DMS114 treated with DMSO at 0.1 percent for 48 hours (cell line): ENCODE data around the gene PRPSAP2.
"Not testable (repeated sequence)": the region's sequence is repeated elsewhere in the genome, so short reads cannot be mapped to it uniquely, and the experiment has no call there.

ENCODE experiments used
- DNase-seq: peaks from one replicate; lab custom pipeline; 2025; ENCODE audit not compliant: unreplicated experiment; lab: John Stamatoyannopoulos, UW

The PRPSAP2 gene

DNA sequence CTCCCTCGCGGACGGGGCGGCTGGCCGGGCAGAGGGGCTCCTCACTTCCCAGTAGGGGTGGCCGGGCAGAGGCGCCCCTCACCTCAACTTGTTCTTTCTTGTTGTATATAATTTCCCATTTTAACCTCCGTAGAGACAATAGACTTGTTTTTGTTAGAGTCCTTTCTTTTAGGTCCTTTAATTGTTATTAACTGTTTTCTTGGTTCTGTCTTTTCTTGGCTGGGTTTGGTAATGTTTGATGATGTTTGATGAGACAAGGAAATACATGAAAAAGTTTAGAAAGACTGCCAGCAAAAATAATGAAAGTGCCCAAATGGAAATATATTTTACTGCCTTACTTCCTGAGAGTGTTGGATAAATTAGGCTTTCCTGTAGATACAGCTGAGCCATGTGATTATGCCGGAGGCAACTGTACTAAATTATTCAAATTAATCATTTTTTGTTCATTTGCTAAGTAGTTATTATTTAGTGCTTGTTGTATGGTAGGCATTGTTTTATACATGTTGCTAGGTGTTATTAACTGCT is 30.9 kb downstream of the PRPSAP2 start:
- no peak for DNase-seq

DNA sequence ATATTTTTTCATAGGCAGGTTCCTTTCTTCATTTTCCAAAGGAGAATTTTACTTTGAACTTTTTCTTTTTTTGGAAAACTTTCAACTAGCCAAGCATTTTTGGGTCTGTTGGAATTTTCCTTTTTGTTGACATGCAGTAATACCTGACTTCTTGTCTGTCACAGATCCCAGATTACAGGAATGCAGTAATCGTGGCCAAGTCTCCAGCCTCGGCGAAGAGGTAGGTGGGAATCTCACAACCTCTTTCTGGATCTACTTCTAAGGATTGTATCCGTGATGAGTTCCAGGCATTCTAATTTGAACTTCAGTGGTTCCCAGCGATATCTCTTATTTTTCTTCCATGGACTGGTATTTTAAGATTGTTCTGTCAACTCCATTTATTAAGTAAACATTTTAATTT is 31.7 kb downstream of the PRPSAP2 start:
- DNase-seq: no peak

DNA sequence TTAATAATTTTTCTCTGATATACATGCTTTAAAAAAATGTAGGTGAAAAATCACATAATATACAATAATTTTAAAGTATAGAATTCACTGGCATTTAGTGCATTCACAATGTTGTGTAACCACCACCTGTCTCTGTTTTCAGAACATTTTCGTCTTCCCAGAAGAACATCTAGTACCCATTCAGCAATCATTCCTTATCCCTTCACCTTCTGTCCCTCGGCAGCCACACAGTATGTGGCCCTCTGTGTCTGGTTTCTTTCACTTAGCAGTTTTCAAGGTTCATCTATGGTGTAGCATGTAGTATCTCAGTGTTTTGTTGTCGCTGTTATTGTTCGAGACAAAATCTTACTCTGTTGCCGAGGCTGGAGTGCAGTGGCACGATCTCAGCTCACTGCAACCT is 33.6 kb downstream of the PRPSAP2 start:
- no peak for DNase-seq

DNA sequence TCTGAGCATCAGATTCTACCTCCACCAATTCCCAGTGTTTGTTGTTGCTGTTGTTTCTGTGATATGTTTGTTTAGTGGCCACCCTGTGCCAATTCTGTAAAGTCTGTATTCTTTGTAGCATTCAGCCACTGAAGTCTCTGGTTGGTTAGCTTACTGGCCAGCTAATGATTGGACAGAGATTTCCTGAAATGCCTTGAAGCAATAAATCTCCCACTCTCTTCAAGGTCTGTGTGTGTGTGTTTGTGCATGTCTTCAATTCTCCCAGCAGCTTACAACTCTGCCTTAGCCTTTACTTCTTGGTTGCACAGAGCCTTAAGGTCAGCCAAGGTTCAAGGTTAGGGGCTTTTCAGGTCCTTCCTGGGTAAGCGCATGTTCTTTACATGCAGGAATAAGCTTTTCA is 38.2 kb downstream of the PRPSAP2 start:
- DNase-seq: no peak

DNA sequence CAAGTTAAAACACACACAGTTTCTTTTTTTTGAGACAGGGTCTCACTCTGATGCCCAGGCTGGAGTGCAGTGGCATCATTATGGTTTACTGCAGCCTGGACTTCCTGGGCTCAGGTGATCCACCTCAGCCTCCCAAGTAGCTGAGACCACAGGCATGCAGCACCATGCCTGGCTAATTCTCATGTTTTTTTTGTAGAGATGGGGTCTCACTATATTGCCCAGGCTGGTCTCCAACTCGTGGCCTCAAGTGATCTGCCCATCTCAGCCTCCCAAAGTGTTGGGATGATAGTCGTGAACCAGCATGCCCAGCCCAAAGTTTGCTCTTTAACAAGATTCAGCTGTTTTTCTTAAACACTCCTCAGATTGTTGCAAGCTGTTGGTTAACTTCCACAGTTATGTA is 39.0 kb downstream of the PRPSAP2 start:
- no peak for DNase-seq

DNA sequence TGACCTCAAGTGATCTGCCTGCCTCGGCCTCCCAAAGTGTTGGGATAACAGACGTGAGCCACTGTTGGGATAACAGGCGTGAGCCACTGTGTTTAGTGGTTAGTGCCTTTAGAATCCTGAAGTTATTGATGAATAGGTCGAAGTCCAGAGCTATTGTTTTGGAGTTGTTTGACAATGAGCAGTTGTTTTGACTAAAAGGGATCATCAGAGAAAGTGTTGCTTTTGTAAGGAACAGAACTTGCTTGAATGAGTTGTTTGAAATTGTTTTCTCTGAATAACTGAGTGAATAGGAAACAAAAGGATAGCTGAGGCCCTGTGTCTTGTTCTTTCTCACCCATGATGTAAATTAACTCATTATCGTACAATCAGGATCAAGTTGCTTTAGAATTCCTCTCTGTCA is 46.6 kb downstream of the PRPSAP2 start:
- DNase-seq: no peak

DNA sequence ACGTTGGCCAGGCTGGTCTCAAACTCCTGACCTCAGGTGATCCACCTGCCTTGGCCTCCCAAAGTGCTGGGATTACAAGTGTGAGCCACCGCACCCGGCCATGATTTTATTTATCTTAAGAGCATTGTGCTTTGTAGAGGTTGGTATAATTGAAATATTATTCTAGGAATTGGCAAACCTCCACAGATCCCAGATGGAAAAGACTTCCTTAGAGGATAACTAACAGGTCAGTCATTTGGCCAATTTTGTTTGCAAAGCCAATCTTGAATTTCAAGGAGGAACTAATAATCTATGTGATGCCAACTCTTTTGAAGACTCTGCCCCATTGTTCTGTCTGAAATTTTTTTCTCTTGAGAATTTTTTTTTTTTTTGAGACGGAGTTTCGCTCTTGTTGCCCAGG is 47.3 kb downstream of the PRPSAP2 start:
- DNase-seq: no peak

DNA sequence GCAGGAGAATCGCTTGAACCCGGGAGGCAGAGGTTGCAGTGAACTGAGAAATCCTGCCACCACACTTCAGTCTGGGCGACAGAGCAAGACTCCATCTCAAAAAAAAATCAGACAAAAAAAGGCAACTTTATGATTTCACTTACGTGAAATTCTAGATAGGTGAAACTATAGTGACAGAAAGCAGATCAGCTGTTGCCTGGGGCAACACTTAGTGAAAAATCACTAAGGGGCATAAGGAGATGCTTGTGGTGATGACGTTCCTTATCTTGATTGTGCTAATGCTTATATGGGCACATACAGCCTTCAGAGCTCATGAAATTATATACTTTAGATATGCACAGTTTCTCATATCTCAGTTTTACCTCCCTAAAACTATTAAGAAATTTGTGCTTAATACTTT is 52.4 kb downstream of the PRPSAP2 start:
- DNase-seq: no peak

DNA sequence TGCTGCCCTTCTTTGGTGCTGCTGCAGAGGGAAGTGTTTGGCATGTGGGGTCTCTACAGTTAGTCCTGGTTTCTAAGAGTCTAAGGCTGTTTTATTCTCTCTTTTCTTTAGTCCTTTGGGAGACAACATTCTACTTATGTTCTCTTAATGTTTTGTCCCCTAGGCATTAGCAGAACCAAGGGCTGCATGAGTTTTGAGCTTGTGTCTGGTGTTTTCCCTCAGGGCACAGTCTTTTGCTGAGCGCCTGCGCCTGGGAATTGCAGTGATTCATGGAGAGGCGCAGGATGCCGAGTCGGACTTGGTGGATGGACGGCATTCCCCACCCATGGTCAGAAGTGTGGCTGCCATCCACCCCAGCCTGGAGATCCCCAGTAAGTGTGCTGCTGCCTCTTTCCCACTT is 53.0 kb downstream of the PRPSAP2 start:
- no peak for DNase-seq

DNA sequence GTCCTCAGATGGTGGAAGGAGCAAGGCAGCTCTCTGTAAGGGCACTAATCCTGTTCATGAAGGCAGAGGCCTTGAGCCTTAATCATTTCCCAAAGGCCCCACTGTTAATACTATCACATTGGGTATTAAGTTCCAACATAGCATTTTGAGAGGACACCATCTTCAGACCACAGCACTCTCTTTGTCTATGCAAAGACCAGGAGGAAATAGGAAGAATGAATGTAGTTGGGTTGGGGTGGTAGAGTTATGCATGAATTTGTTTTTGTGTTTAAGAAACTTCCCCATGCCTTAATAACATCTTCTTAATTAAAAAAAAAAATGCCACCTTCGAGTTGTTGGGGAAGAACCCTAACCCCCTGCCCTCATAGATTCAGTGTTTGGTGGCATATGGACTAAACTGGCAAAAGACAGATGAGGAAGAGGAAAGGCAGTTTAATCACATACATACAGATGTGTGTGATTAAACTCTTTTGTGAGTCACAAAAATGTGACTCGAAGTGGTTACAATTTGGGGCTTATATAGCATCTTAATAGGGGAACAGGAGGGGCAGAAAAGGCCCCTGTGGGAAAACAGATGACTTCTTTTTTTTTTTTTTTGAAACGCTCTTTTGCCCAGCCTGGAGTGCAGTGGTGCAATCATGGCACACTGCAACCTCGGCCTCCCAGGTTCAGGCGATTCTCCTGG is 59.0 kb downstream of the PRPSAP2 start:
- DNase-seq: no peak

DNA sequence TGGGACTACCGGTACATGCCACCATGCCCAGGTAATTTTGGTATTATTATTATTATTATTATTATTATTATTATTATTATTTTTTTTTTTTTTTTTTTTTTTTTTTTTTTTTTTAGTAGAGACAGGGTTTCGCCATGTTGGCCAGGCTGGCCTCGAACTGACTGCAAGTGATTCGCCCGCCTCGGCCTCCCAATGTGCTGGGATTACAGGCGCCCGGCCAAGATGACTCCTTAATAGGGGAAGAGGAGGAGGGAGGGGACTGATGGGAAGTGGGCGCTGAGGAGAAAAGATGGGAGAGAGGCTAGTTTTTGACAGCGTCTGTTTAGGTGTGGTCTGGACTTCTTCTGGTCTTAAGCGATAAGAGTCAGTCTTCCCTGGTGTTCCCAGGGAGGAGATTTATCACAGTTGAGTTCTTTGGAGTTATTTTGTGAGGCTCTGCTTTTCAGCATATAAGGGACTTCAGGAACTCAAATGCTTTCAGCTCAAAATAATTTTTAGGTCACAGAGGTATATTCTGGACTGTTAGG is 59.6 kb downstream of the PRPSAP2 start:
- no peak for DNase-seq

DNA sequence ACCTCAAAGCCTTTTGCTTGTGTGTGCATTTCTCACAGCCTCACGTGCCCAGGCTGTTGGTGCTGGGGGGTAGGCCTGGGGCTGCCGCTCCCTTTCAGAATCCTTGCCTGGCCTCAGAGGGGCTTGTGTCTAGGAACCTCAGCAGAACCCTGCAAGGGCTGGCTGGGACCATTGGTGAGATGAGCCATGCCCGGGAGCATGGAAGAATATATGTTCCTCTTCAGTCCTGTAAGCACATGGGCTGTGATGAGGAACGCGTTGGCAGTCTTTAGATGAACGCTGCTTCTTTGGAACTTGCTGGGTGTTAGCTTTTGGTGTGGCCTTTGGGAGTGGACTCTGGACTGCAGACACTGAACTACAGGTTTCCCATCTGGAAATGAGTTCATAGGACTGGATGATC is 62.0 kb downstream of the PRPSAP2 start:
- no peak for DNase-seq

DNA sequence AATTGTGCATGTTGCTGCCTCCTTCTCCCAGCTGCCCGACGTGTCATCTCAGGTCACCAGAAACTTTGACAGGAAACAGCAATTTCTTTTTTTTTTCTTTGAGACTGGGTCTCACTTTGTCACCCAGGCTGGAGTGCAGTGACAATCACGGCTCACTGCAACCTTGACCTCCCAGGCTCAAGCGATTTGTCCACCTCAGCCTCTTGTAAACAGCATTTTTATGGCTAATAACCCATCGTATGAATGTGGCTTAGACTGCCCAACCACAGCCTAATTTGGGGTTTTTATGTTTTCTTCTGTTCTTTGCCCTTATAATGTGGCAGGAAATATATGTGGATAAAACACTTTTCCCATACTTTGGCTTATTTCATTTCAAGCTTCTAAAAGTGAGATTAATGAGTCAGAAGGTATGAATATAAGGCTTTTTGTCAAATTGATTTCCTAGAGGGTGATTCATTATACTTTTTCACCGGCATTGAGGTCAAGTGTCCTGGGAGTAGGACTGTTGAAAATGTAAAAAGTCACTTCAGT is 63.0 kb downstream of the PRPSAP2 start:
- DNase-seq: no peak

DNA sequence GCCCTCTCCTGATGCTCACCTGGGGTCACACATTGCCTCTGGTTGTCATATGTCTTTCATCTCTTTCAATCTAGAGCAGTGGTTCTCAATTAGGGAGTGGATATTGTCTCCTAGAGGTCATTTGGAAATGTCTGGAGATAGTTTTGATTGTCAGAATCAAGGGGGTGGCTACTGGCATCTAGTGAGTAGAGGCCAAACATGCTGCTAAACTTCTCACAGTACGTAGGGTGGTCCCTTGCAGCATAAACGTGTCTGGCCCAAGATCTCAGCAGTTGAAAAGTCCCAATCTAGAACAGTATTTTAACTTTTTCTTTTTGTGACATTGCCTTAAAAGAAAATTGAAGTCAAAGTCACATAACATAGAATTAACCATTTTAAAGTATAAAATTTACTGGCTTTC is 63.6 kb downstream of the PRPSAP2 start:
- DNase-seq: no peak

DNA sequence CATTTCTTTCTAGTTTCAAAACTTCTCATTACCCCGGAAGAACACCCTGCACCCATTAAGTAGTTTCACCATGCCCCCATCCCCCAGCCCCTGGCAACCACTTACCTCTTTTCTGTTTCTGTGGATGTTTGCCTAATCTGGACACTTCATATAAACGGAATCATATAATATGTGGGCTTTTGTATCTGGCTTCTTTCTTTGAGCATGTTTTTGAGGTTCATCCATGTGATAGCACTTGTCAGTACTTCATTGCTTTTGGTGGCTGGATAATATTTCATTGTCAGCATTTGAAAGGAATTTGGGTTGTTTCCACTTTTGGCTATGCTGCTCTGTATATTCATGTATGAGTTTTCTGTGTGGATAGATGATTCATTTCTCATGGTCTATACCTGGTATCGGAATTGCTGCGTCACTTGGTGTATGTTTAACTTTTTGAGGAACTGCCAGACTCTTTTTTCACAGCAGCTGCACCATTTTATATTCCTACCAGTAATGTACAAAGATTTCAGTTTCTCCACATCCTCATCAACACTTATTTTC is 64.1 kb downstream of the PRPSAP2 start:
- no peak for DNase-seq

DNA sequence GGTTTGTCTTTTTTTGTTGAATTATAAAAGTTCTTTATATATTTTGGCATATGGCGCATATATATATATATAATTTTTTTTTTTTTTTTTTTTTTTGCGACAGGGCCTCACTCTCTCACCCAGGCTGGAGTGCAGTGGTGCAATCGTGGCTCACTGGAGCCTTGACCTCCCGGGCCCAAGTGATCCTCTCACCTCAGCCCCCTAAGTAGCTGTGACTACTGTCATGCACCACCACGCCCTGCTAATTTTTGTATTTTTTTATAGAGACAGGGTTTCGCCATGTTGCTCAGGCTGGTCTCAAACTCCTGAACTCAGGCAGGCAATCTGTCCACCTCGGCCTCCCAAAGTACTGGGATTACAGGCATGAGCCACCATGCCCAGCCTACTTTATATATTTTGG is 64.7 kb downstream of the PRPSAP2 start:
- DNase-seq: not testable (repeated sequence)

DNA sequence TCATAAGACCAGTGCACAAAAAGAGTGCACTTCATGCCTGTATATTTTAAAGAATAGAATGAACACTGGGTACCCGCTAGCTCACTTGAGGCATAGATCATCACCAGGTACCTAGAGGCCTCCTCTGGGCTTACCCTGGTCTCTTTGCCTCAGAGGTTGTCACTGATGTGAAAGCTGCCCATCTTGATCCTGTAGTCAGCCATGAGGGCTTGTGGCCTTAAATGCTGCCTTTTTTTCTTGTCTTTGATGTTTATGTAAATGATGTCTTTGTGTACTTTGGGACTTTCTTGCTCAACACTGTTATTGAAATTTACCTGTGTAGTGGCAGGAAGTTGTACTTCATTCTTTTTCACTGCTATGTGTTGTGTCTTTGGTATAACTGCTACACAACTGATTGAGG is 67.3 kb downstream of the PRPSAP2 start:
- no peak for DNase-seq

DNA sequence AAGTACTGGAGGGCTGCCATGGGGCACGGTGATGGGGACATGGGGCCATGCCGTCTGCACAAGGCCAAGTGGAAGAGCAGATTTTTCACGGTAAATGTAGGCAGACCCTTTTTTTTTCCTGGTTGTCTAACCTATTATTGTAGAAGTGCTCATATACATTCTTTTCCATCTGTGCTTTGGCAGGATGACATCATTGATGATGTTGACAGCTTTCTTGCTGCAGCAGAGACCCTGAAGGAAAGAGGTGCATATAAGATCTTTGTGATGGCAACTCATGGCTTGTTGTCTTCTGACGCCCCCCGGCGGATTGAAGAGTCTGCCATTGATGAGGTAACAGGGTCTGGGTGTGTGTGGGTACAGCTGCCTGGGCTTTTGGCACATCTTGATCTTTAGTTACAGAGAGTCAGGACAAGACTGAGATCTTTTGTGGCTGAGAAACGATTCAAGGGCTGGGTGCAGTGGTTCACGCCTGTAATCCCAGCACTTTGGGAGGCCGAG is 70.7 kb downstream of the PRPSAP2 start:
- no peak for DNase-seq

DNA sequence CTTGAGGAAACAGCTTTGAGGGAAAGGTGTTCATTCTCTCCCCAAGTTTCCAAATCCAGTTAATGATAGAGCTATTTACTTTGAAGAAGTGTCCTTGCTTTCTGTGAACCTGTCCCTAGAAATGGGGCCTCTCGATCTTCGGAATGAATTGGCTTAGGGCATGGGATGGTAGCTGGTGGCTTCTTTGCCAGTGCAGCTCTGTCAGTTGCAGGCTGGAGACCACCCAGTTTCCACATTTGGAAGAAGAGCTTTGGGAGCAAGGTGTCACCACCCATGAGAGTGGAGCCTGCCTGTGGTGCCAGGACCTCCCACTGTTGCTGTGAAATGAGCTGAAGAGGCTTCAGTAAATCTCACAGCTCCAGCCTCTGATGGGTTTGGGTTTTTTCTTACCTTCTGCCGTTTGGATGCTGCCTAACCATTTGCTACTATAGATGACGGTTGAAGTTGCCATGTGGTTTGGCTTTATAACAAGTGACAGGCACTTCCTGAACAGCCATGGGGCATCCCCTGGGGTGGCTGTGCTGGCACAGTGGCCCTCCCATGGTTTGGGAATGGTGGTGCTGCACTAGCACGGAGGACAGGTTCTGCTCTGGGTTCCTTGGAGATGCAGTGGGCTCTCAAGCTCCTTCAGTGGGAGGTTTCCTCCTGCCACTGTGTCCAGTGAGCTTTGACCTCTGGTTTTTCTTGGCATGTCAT is 74.6 kb downstream of the PRPSAP2 start:
- no peak for DNase-seq

DNA sequence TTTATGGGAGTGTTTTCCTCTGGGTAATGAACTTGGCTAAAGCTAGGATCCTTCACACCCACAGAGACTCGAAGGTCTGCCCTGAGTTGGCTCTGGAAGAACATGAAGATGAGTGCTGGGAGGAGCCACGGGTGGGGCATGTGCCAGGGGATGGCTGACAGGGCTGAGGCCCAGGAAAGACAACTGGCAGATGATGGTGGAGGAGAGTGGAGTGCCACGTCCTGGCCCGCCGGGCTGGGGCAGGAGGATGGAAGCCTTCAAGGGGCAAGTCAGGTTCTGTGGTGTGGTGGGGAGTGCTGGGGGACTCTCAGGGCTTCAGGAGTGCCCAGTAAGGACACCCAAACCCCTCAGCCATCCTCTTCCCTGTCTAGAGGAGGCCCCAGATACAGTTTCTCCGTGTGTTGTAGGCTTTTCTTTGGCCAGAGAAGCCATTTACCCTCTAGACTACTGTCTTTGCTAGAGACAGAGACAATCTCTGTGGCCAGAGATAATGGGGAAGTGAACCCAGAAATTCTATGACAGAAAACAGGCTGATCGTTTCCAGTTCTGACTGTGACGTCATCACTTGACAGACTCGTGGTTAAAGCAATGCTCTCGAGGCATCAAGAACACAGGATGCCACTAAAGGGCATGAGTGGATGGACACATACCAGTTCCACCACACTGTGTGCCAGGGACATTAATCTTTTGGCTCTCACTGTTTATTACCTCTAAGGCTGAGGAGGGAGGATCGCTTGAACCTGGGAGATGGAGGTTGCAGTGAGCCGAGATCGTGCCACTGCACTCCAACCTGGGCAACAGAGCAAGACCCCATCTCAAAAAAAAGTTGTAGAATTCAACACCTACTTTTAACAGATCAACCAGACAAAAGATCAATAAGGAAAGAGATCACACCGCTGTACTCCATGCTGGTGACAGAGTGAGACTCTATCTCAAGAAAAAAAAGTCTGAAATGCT is 75.4 kb downstream of the PRPSAP2 start:
- no peak for DNase-seq
